Hematopoietic multipotent progenitor cell treated with erythropoietin and hydrocortisone succinate and interleukin-3 and kit ligand, for 4 days (in vitro differentiated cells): Measurements from ENCODE around the gene SNX17.
"Not testable (repeated sequence)": the region's sequence is repeated elsewhere in the genome, so short reads cannot be mapped to it uniquely, and the experiment has no call there.

ENCODE experiments used
- DNase-seq: peaks from one replicate; pipeline ENCODE4 v3.0.0-alpha.2; 2015

SNX17 gene

GRCh38 chr2:27407798-27408491 is 37.5 kb downstream of the SNX17 start:
- DNase-seq = peak; percentile 59

- peak; percentile 65 for DNase-seq
These were observed 38.3 kb downstream of the SNX17 start for GRCh38 chr2:27408601-27409320.

DNA sequence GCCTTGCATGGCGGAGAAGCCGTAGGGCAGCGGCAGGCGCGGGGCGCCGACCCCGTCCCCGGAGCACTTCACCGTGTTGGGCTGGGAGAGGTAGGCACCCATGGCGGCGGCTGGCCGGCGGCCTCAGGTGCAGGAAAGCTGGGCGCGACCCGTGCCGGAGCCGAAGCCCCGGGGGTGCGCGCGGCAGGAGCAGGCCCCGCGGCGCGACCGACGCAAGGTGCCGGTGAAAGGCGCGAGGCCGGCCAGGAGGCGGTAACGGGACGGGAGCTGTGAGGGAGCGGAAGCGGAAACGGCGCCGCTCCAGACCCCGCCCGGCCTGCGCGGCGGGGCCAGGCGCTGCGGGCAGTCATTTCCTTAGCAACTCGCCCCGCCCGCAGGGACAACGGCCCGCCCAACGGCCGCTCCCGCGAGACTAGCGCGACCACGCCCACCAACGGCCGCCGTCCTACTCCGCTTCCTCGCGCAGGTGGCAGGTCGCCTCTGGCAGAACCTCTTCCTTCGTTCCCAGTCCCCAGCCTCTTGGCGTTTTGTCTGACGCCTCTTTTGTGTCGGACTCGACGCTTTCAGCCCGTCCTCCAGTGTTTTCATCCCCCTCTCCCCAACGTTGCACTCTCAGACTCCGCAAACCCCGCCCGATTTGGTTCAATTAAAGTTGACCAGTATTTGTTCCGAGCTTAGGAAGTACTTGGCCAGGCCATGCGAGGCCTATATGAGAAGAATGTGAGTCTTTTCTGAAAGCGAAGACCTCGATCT is 39.1 kb downstream of the SNX17 start, which contains the start of gene PPM1G:
TSS of gene PPM1G (minus strand) at position 271 of the 753 bp plus-strand sequence. CDS start at position 102, 169 bp downstream.
- DNase-seq = peak; percentile 98

- DNase-seq = no peak
These were observed 42.2 kb downstream of the SNX17 start for GRCh38 chr2:27412419-27413152.

DNA sequence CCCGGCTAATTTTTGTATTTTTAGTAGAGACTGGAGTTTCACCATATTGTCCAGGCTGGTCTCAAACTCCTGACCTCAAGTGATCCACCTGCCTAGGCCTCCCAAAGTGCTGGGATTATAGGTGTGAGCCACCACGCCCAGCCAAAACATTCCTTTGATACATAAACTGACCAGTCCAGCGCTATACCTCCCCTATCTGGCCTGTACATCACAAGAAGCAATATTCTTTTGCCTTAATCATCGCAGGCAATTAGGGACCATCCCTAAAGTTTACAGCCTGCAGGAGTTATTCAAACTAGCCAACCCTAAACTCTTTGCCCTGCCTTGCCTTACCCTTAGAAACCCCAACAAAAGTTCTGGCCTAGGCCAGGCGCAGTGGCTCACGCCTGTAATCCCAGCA is 45.7 kb downstream of the SNX17 start:
- DNase-seq = no peak

- no peak for DNase-seq
These were observed 50.6 kb downstream of the SNX17 start for GRCh38 chr2:27420996-27421395.

- DNase-seq = no peak
These were observed 51.3 kb downstream of the SNX17 start for GRCh38 chr2:27421660-27422250.

DNA sequence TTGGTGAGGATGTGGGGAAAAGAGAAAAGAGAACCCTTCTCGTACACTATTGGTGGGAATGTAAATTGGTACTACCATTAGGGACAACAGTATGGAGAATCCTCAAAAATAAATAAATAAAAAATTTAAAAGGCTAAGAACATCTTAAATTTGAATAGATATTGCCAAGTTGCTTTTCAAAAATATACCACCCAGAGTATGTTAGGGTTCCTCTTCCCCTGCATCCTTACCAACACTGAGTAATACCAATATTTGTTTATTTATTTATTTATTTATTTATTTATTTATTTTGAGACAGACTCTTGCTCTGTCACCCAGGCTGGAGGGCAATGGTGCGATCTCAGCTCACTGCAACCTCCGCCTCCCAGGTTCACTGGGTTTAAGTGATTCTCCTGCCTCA is 52.5 kb downstream of the SNX17 start:
- DNase-seq = no peak

- DNase-seq = not testable (repeated sequence)
These were observed 54.6 kb downstream of the SNX17 start for GRCh38 chr2:27425039-27425438.
